Glomerular endothelial cell (primary cell): ENCODE data around the gene RBCK1. TPM values are rescaled to one million over a fixed set of nuclear protein-coding genes. Genes with fewer than 3 reads are reported as not detected.
A peak's percentile ranks its signal among the peaks of the same experiment; 100 is the strongest.
"Not testable (repeated sequence)": the region's sequence is repeated elsewhere in the genome, so short reads cannot be mapped to it uniquely, and the experiment has no call there.

Source experiments
- DNase-seq: peaks from one replicate; pipeline ENCODE4 v3.0.0-alpha.2; 2011; ENCODE audit warnings: low read depth, low spot score; ENCODE audit errors: extremely low read depth
- total RNA-seq: library from RNA; depleted of rRNA; stranded (reverse); fragments of >200 nt; gene quantifications from 2 replicates; pipeline ENCODE4 v1.2.3, GENCODE V29; 2015

RBCK1 gene
- total RNA-seq, 1 donor from 2014 or later = 144 TPM

DNA sequence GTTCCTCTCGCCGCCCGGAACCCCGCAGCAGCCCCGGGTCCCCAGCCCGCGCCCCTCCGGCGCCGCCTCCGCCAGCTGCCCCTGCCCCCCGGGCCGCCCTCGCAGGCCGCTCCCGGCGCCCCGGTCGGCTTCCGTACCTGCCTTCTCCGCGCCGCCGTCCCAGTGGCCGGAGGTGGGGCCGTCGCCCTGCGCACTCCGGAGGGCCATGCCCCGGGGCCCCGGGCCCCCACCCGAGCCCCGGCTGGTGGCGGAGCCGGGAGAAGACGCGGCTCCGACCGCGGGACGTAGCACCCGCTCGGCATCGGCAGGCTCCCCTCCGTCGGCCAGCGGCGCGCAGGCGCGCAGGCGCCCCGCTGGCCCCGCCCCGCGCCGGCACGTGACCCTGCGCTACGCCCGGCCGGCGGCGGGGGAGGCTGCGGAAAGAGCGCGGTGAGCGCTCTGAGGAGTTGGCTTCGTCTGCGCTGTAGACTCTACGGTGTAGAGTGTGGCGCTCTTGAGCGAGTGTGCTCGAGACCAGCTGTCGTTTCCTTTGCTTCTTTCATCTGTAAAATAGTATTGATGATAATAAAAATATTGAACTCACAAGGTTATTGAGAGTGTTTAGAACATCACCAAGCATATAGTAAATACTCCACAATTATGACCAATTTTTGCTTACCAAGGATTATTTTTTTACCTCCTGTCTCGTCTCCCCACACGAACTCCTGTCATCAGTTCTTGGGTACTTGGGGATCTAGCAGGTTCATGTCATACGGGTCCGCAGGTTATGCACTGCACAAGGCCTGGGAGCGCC, 54.3 kb downstream of the RBCK1 start, which contains the start of gene TBC1D20:
TBC1D20 (minus strand) TSS at position 335 of the 793 bp plus-strand sequence; CDS start at position 207, 128 bp downstream.
- no peak for DNase-seq

DNA sequence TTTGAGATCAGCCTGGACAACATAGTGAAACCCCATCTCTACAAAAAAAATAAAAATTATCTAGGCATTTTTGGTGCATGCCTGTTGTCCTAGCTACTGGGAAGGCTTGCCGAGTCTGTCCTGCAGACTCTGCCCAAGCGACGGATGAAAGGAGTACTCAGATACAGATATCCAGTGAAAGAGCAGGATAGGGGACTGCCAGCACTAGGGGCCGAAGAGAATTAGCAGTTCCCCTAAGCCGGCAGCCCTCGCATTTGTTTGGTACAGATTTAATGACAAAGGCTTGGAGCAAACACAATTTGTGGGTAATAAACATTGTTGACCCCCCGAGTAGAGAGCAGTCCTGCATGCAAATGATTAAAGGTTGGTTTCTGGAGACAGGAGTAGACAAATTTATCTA, 59.7 kb downstream of the RBCK1 start:
- DNase-seq = no peak

DNA sequence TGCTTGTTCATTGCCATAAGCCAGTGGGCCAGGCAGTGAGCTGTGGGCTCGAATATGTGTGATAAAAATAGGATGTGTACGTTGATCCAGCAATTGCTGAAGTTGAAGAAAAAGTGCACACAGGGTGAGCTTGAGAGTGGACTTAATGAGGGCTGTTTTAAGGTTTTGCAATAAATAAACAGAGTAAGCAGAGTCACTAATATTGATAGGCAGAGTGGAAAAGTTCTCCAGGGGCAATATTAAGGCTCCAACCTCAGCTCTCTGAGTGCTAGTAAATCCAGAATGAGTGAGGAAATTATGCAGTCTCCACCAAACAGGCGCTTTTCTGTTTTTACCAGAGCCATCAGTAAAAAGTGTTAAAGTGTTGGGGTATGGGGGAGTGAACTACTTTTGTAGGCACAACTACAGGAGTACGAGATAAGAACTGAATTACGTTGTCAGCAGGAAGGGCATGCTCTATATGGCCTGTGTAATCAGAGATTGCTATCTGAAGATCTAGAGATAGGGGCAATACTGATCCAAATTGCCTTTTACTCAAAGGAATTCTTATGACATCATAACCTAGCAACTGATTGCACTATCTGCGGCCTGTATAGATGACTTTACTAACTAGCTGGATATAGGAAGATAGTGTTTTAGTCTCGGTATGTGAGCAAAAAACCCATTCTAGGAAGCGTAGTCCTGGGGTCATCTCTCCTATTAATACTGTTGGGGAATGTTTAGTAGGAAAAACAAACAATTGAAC, 61.8 kb downstream of the RBCK1 start:
- no peak for DNase-seq

DNA sequence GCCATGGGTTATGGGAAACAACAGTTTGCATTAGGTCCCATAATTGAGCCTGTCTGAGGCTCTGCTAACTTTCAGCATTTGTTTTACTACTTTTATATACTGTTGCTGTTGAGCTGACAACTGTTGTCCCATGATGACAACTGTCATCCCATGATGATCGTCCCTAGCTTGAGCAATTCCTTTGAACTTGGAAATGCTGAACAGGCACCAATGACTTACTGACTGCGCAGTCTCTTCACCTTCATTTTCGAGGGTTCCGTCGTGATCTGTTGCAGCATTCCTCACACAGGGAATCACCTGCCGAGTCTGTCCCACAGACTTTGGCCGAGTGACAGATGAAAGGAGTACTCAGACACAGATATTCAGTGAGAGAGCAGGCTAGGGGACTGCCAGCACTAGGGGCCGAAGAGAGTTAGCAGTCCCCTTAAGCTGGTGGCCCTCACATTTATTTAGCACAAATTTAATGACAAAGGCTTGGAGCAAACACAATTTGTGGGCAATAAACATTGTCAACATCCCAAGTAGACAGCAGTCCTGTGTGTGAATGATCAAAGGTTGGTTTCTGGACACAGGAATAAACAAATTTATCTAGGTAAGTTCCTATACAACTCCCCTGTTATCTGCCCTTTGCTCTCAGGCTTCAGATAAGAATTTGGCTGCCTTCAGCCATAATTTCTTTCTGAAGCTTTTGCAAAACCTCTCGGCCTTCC, 64.2 kb downstream of the RBCK1 start:
- no peak for DNase-seq

DNA sequence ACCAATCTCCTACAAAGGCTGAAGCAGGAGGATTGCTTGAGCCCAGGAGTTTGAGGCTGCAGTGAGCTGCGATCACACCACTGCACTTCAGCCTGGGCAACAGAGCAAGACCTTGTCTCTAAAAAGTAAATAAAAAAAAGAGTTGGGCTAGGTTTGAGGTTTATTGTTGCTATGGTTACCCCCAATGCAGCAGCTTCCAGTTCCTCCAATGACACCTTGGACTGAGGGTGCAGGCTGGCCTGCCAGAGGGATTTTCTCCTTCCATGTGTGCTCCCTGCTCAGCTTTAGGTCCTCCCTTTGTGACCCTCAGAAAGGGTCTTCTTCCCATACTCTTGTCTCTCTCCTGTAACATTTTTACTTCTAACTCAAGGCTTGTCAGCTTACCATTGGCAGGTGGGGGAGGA, 64.8 kb downstream of the RBCK1 start:
- no peak for DNase-seq

DNA sequence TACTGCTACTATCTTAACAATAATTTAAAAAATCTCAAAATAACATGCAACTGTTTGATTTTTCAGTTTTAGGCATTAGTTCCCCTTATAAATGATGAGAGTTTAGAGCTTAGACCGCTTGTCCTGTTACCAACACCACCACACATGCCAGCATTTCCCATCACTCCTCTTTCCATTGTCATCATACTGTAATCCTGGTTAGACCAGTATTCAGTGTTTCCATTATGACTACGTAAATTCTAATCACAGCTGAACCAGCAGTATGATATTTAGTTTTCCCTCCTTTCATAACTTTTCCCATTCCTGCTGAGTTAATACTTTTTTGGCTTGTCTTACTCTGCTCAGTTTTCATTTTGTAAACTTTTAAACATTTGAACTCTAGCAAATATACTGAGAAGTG, 66.5 kb downstream of the RBCK1 start:
- DNase-seq = no peak

DNA sequence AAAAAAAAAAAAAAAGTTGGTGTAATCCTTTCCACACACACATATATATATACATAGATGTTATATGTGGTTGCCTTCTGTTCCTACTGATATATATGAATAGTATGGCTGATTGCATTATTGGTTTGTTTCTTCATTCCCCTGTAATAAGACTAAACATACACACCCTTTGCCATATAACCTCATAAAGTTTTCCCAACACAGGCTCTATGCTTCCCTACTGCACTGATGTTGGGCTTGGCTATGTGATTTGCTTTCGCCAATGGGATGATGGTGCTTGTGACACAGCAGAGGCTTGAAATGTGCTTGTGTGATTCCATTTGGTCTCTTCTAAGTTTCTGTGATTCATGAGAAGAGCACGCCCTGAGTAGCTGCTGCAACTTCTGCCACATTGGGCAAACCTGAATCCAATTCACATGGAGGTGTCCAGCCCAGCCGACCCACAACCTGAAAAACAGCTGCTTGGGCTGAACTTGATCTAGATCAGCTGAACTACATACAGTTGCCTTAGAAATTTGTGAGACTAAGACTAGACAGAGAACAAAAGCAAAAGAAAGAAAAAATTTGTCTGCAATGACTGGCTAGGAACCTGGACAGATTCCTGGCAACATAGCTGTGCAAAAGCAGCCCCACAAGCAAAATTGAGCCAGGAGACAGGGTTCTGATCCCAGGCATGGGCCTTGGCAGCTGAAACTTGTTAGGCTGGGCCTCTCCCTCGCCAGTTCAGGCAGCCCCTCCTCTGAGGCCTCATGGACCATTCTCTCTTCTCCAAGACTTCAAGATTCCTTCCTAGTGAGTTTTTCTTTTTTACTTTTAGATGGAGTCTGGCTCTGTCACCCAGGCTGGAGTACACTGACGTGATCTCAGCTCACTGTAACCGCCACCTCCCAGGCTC, 67.6 kb downstream of the RBCK1 start:
- DNase-seq = no peak

DNA sequence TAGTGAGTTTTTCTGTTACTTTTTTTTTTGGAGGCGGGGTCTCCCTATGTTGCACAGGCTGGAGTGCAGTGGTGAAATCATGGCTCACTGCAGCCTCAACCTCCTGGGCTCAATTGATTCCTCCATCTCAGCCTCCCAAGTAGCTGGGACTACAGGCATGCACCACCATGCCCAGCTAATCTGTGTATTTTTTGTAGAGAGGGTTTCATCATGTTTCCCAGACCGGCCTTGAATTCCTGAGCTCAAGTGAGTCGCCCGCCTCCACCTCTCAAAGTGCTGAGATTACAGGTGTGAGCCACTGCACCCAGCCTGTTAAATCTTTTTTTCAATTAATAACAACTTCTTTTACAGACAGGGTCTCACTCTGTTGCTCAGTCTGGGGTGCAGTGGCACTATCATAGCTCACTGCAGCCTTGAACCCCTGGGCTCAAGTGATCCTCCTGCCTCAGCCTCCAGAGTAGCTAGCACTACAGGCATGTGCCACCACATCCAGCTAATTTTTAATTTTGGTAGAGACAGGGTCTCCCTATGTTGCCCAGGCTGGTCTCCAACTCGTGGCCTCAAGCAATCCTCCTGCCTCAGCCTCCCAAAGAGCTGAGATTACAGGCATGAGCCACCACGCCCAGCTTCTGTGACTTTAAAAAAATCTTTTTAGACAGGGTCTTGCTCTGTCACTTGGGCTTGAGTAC, 68.6 kb downstream of the RBCK1 start:
- not testable (repeated sequence) for DNase-seq

DNA sequence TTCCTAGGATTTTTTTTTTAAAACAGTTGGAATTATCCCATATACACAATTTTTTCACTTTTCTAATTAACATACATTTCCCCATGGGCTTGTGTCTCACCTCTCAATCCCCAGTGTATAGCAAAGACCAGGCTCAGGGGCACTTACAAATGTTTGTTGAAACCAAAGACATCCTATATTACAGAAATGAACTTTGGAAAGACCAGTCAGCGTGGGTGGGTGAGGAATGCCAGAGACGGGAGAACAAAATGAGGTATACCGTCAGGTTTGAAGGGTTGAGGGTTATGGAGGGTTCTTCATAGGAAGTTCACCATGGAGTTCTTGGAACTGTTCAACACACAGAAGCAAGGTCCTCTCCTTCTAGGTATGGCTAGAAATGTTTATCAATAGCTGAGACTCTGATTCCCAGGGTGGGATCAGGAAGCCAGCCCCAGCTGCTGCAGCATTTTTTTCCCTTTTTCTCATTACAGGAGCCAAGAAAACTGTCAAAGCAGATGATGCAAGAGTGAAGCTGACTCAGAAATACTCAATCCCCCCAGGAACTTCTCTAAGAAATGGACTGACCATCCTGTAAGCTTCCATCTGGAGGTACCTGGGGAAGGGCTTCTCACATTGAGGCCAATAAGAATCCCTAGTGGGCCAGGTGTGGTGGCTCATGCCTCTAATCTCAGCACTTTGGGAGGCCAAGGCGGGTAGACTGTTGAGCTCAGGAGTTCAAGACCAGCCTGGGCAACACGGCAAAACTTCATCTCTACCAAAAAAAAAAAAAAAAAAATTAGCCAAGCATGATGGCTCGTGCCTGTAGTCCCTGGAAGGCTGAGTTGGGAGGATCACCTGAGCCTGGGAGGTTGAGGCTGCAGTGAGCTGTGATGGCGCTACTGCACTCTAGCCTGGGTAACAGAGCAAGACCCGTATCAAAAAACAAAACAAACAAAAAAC, 70.2 kb downstream of the RBCK1 start:
- DNase-seq = no peak

DNA sequence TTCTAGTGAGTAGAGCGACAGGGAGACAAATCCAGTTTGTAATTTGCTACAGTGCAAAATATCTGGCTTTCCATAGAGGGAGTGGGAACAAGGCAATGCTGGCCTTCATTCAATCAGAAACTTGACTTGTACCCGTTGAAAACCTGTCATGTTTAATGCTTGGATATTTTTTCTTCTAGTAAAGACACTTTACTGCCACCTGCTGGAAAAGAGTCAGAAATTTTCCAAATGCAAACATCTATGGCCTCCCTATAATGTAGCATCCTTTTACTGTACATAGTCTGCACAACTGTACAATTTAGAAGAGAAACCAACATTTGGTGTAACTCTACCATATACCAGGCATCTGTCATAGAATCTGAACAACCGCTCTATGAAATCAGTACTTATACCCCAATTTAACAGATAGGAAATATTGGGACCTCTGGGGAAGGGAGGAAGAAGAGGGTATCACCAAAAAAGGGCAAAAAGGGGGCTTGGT, 70.9 kb downstream of the RBCK1 start:
- peak; percentile 55 for DNase-seq

DNA sequence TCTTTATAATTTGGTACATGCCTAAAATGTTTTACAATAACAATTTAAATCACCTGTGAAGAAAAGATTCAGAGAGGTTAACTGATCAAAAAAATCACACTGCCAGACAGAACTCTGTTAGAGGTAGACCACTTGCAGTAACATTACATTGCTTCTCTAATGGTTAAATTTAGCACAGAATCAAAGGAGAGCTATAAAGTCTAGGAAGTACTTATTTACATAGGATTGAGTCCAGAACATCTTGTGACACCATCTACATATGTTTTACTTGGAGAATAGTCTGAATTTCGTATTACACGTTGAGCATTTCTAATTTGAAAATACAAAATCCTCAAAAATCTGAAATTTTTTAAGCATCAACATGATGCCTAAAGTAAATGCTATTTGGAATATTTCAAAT, 71.4 kb downstream of the RBCK1 start:
- no peak for DNase-seq

DNA sequence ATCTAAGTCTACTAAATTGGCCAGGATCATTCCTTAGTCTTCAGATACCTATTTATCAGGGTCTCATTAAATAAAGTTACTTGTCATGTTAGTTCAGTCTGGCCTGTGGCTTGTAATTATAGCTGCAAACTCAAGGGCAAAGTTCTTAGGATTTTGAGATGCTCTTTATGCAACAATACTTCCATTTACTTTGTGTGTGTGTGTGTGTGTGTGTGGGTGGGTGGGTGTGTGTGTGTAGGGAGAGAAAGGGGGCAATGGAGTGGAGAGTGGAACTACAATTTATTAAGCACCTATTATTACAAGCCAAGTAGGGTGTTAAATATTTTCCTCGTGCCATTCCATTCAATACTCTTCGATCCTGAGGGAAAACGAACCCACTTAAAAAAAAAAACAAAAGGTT, 71.9 kb downstream of the RBCK1 start:
- DNase-seq = no peak

DNA sequence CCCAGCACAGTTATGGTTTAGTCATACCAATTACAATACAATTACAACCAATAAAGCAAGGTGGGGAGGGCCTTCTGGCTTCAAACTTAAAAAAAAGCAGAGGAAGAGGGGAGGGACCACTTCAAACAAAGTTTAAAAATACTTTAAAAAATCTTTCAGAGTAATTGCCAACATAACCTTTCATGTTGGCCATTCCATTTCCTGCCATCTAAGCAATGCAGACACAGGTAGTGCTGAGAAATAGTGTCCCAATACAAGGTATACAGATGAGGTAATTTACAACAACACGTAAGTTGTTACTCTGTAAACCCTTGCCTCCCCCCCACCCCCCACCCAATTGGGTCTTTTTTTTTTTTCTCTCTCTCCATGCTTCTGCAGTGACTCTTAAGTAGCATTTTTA, 73.1 kb downstream of the RBCK1 start:
- no peak for DNase-seq

Other genes with a start within 250 kb of the RBCK1 start
- gene DEFB128, start 218.6 kb upstream of the RBCK1 start, total RNA-seq = not detected in 2 replicates
- not detected in 2 replicates for gene DEFB129, start 181.0 kb upstream of the RBCK1 start, total RNA-seq
- not detected in 2 replicates for gene DEFB132, start 150.6 kb upstream of the RBCK1 start, total RNA-seq
- 5.7 and 9.7 TPM in 2 replicates for gene C20orf96, start 117.5 kb upstream of the RBCK1 start, total RNA-seq
- 19.4 and 19.5 TPM in 2 replicates for gene ZCCHC3, start 110.7 kb upstream of the RBCK1 start, total RNA-seq
- gene SOX12, start 82.7 kb upstream of the RBCK1 start, total RNA-seq = 18.7 and 19.0 TPM in 2 replicates
- gene NRSN2, start 61.2 kb upstream of the RBCK1 start, total RNA-seq = 36.7 and 50.8 TPM in 2 replicates
- 42.8 and 48.1 TPM in 2 replicates for gene TRIB3, start 27.5 kb upstream of the RBCK1 start, total RNA-seq
- gene TBC1D20, start 54.2 kb downstream of the RBCK1 start, total RNA-seq = 27.8 and 40.8 TPM in 2 replicates
- 115 and 132 TPM in 2 replicates for gene CSNK2A1, start 135.5 kb downstream of the RBCK1 start, total RNA-seq
- gene TCF15, start 202.0 kb downstream of the RBCK1 start, total RNA-seq = 13.0 and 20.4 TPM in 2 replicates
- 49.6 and 73.4 TPM in 2 replicates for gene SRXN1, start 244.9 kb downstream of the RBCK1 start, total RNA-seq